ENCODE results near the gene ERN1.

The ERN1 gene

GRCh38 chr17:64083093-64083492 is 46.9 kb downstream of the ERN1 start:
- Mint-ChIP-seq H3K27me3 (ENCODE audit: low read depth) (no peaks in the 10 kb centered on the region), H3K4me3 (no peak overlapping the region), H3K27ac (peak overlapping the region in 1 of 3 experiments; percentile 0), H3K4me1 (peaks cover 14% of the 10 kb centered on the region), H3K9me3 (no peaks in the 10 kb centered on the region), H3K36me3 (ENCODE audit: low read depth) (peaks cover 2% of the 10 kb centered on the region)
- TF ChIP-seq, protein P1, sequence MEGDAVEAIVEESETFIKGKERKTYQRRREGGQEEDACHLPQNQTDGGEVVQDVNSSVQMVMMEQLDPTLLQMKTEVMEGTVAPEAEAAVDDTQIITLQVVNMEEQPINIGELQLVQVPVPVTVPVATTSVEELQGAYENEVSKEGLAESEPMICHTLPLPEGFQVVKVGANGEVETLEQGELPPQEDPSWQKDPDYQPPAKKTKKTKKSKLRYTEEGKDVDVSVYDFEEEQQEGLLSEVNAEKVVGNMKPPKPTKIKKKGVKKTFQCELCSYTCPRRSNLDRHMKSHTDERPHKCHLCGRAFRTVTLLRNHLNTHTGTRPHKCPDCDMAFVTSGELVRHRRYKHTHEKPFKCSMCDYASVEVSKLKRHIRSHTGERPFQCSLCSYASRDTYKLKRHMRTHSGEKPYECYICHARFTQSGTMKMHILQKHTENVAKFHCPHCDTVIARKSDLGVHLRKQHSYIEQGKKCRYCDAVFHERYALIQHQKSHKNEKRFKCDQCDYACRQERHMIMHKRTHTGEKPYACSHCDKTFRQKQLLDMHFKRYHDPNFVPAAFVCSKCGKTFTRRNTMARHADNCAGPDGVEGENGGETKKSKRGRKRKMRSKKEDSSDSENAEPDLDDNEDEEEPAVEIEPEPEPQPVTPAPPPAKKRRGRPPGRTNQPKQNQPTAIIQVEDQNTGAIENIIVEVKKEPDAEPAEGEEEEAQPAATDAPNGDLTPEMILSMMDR (IDR thresholded peaks at IDR 0.05; ENCODE audit: unreplicated experiment in 3 of 3), result no peak

GRCh38 chr17:64081802-64082799 is 47.8 kb downstream of the ERN1 start:
- TF ChIP-seq, protein P1 (IDR thresholded peaks at IDR 0.05; ENCODE audit: unreplicated experiment in 3 of 3), result no peak
- Mint-ChIP-seq H3K4me1 (peaks cover 14% of the 10 kb centered on the region), H3K27me3 (ENCODE audit: low read depth) (no peaks in the 10 kb centered on the region), H3K27ac (peak overlapping the region; percentile 0 to 30 (median 22)), H3K36me3 (ENCODE audit: low read depth) (peaks cover 6% of the 10 kb centered on the region), H3K9me3 (no peaks in the 10 kb centered on the region), H3K4me3 (no peak overlapping the region)

- Mint-ChIP-seq H3K36me3 (ENCODE audit: low read depth) (peaks cover 8% of the 10 kb centered on the region), H3K27ac (no peak overlapping the region), H3K4me3 (no peak overlapping the region), H3K4me1 (peaks cover 14% of the 10 kb centered on the region), H3K27me3 (ENCODE audit: low read depth) (no peaks in the 10 kb centered on the region), H3K9me3 (no peaks in the 10 kb centered on the region)
- TF ChIP-seq, protein P1 (IDR thresholded peaks at IDR 0.05; ENCODE audit: unreplicated experiment in 3 of 3), result no peak
Measured at GRCh38 chr17:64080174-64080618, 49.7 kb downstream of the ERN1 start.

GRCh38 chr17:64077379-64077778 is 52.6 kb downstream of the ERN1 start:
- H3K36me3 Mint-ChIP-seq (ENCODE audit: low read depth), result peaks cover 22% of the 10 kb centered on the region
- H3K27ac Mint-ChIP-seq, result peak overlapping the region in 1 of 3 experiments; percentile 42
- TF ChIP-seq, protein P1 (IDR thresholded peaks at IDR 0.05; ENCODE audit: unreplicated experiment in 3 of 3), result no peak
- H3K4me3 Mint-ChIP-seq, result no peak overlapping the region
- H3K4me1 Mint-ChIP-seq, result peaks cover 6% of the 10 kb centered on the region
- no peaks in the 10 kb centered on the region for H3K9me3 Mint-ChIP-seq
- H3K27me3 Mint-ChIP-seq (ENCODE audit: low read depth), result no peaks in the 10 kb centered on the region

GRCh38 chr17:64075913-64076312 is 54.0 kb downstream of the ERN1 start:
- no peak overlapping the region for H3K4me3 Mint-ChIP-seq
- peaks cover 35% of the 10 kb centered on the region for H3K36me3 Mint-ChIP-seq (ENCODE audit: low read depth)
- H3K9me3 Mint-ChIP-seq, result no peaks in the 10 kb centered on the region
- H3K27ac Mint-ChIP-seq, result peak overlapping the region in 1 of 3 experiments; percentile 3
- no peaks in the 10 kb centered on the region for H3K4me1 Mint-ChIP-seq
- TF ChIP-seq, protein P1 (IDR thresholded peaks at IDR 0.05; ENCODE audit: unreplicated experiment in 3 of 3), result no peak
- H3K27me3 Mint-ChIP-seq (ENCODE audit: low read depth), result no peaks in the 10 kb centered on the region

All from nephron (organoid).